ENCODE results near the gene GPC6.

Gene GPC6

GRCh38 chr13:94362411-94362909, 1135.9 kb downstream of the GPC6 start (continued):
- TF ChIP-seq ELK4 (IDR thresholded peaks at IDR 0.05; ENCODE audit: borderline replicate concordance, low read depth, low read length) (no peak), ZNF24 (tag by site-specific recombination; IDR thresholded peaks at IDR 0.05) (peak; percentile 65; the same call in 1 of the 2 replicates), ZNF433 (tag by site-specific recombination; IDR thresholded peaks at IDR 0.05; ENCODE audit: low read depth) (no peak), ZSCAN18 (tag by site-specific recombination; IDR thresholded peaks at IDR 0.05) (no peak), ZNF664 (tag by site-specific recombination; IDR thresholded peaks at IDR 0.05) (no peak), PRDM6 (tag by site-specific recombination; IDR thresholded peaks at IDR 0.05) (peak; percentile 41; the same call in 1 of the 2 replicates), PRDM4 (tag by site-specific recombination; IDR thresholded peaks at IDR 0.05) (peak; percentile 92), ZNF501 (tag by site-specific recombination; IDR thresholded peaks at IDR 0.05) (no peak), HOXC10 (CRISPR knock-in tag; IDR thresholded peaks at IDR 0.05) (no peak), ZBTB49 (tag by site-specific recombination; IDR thresholded peaks at IDR 0.05; ENCODE audit: low read depth) (no peak), MEIS1 (CRISPR knock-in tag; IDR thresholded peaks at IDR 0.05; ENCODE audit: borderline replicate concordance) (no peak), MYNN (tag by site-specific recombination; IDR thresholded peaks at IDR 0.05; ENCODE audit: borderline replicate concordance) (no peak), ZNF521 (tag by site-specific recombination; IDR thresholded peaks at IDR 0.05) (no peak), TRIM28 (IDR thresholded peaks at IDR 0.05; ENCODE audit: borderline replicate concordance, low read length) (peak; percentile 52; the same call in 1 of the 2 replicates), ZNF785 (tag by site-specific recombination; IDR thresholded peaks at IDR 0.05) (no peak), ZNF768 (tag by site-specific recombination; IDR thresholded peaks at IDR 0.05) (no peak), ZNF776 (tag by site-specific recombination; IDR thresholded peaks at IDR 0.05; ENCODE audit: borderline replicate concordance) (no peak), ZNF585B (tag by site-specific recombination; IDR thresholded peaks at IDR 0.05) (no peak), ZBTB11 (tag by site-specific recombination; conservative IDR thresholded peaks at IDR 0.05; ENCODE audit: low read depth) (no peak), ZBTB21 (tag by site-specific recombination; IDR thresholded peaks at IDR 0.05) (no peak), ZNF610 (tag by site-specific recombination; IDR thresholded peaks at IDR 0.05; ENCODE audit: borderline replicate concordance) (no peak), ZNF777 (tag by site-specific recombination; IDR thresholded peaks at IDR 0.05; ENCODE audit: borderline replicate concordance) (no peak), ZXDB (tag by site-specific recombination; IDR thresholded peaks at IDR 0.05) (no peak), ATF2 (tag by site-specific recombination; IDR thresholded peaks at IDR 0.05; ENCODE audit: low read depth) (peak; percentile 97)
